Activated B cell treated with CpG ODN at 0.5 μM for 24 hours (primary cell): ENCODE results near the gene USH2A. TPM values are rescaled to one million over a fixed set of nuclear protein-coding genes. Genes with fewer than 3 reads are reported as not detected.

Source experiments
- ATAC-seq: fragments of 200-7000 bp; cut with Tn5 transposase; one replicate; pipeline ENCODE4 v1.10.0; 2021; ENCODE audit warnings: low read depth, mild to moderate bottlenecking, moderate library complexity
- CTCF ChIA-PET: fragments of 350-600 bp; sonication (Branson Sonifier 250); formaldehyde crosslinking; loops from one replicate; lab custom pipeline; 2021; ENCODE audit warnings: antibody characterized with exemption; lab: Charles Lee
- POLR2A ChIA-PET: fragments of 350-600 bp; sonication (Branson Sonifier 250); formaldehyde crosslinking; loops from one replicate; lab custom pipeline; 2021; ENCODE audit warnings: antibody characterized with exemption; lab: Charles Lee
- DNase-seq: peaks from one replicate; pipeline ENCODE4 v3.0.0; 2022
- H3K27ac Mint-ChIP-seq: one replicate; pipeline ENCODE4 v1.8.0; 2020; ENCODE audit warnings: mixed read lengths
- H3K27me3 Mint-ChIP-seq: one replicate; pipeline ENCODE4 v1.8.0; 2021; ENCODE audit warnings: mixed read lengths
- H3K36me3 Mint-ChIP-seq: one replicate; pipeline ENCODE4 v1.8.0; 2021; ENCODE audit warnings: low read depth, mixed read lengths
- H3K4me1 Mint-ChIP-seq: one replicate; pipeline ENCODE4 v1.8.0; 2021; ENCODE audit warnings: mixed read lengths
- H3K4me3 Mint-ChIP-seq: one replicate; pipeline ENCODE4 v1.8.0; 2020; ENCODE audit warnings: mild to moderate bottlenecking, mixed read lengths
- H3K9me3 Mint-ChIP-seq: one replicate; pipeline ENCODE4 v1.8.0; 2020; ENCODE audit warnings: mixed read lengths
- intact Hi-C: fragments of 100-400 bp; cut with micrococcal nuclease; formaldehyde crosslinking; loops from one replicate; pipeline ENCODE4 v1.15.1; 2024
- total RNA-seq: library from RNA; stranded (reverse); gene quantifications from 2 replicates; pipeline ENCODE4 v1.2.3, GENCODE V29; 2022
- TF ChIP-seq, protein P1 (sequence below): fragments of 200-600 bp; IDR thresholded peaks from one replicate; pipeline ENCODE4 v1.8.0; 2022; ENCODE audit warnings: antibody characterized with exemption, mild to moderate bottlenecking

Gene USH2A
- total RNA-seq, 1 donor from 2014 or later, result not detected

- Mint-ChIP-seq H3K27me3 (no peaks in the 10 kb centered on the region), H3K9me3 (no peaks in the 10 kb centered on the region), H3K4me1 (no peaks in the 10 kb centered on the region), H3K36me3 (no peaks in the 10 kb centered on the region), H3K27ac (no peak overlapping the region), H3K4me3 (no peak overlapping the region)
- TF ChIP-seq, protein P1, sequence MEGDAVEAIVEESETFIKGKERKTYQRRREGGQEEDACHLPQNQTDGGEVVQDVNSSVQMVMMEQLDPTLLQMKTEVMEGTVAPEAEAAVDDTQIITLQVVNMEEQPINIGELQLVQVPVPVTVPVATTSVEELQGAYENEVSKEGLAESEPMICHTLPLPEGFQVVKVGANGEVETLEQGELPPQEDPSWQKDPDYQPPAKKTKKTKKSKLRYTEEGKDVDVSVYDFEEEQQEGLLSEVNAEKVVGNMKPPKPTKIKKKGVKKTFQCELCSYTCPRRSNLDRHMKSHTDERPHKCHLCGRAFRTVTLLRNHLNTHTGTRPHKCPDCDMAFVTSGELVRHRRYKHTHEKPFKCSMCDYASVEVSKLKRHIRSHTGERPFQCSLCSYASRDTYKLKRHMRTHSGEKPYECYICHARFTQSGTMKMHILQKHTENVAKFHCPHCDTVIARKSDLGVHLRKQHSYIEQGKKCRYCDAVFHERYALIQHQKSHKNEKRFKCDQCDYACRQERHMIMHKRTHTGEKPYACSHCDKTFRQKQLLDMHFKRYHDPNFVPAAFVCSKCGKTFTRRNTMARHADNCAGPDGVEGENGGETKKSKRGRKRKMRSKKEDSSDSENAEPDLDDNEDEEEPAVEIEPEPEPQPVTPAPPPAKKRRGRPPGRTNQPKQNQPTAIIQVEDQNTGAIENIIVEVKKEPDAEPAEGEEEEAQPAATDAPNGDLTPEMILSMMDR, result no peak
- DNase-seq (no peak), ATAC-seq (no peak)
- intact Hi-C loops, result no loop called here
- CTCF ChIA-PET, result no interaction called here
- POLR2A ChIA-PET, result no interaction called here
Observed at GRCh38 chr1:216306830-216307229, 116.4 kb downstream of the USH2A start.

DNA sequence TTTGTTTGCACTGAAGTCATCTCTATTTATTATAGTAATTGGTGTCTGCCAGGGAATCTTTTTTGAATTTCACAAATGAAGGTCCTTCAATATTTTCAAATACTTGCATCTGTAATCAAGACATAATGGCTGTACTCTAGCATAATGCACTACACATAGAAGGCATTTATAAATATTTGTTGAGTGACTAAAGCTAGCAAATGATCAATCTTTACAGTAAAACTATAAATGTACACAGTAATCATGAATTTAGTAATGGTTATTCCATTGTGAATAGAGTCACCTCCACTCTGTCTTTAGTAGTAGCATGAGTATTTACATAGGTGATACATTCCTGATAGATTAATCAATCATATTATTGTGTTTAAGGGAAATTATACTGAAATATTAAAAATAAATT is 119.6 kb downstream of the USH2A start:
- POLR2A ChIA-PET, result no interaction called here
- no peaks in the 10 kb centered on the region for H3K9me3 Mint-ChIP-seq
- TF ChIP-seq, protein P1, result no peak
- no peaks in the 10 kb centered on the region for H3K36me3 Mint-ChIP-seq
- ATAC-seq (no peak), DNase-seq (no peak)
- no peaks in the 10 kb centered on the region for H3K4me1 Mint-ChIP-seq
- CTCF ChIA-PET, result no interaction called here
- H3K27me3 Mint-ChIP-seq, result no peaks in the 10 kb centered on the region
- H3K27ac Mint-ChIP-seq, result no peak overlapping the region
- no peak overlapping the region for H3K4me3 Mint-ChIP-seq
- intact Hi-C loops, result no loop called here

- TF ChIP-seq, protein P1, result no peak
- DNase-seq, result no peak
- no peaks in the 10 kb centered on the region for H3K27me3 Mint-ChIP-seq
- H3K36me3 Mint-ChIP-seq, result no peaks in the 10 kb centered on the region
- no peak overlapping the region for H3K27ac Mint-ChIP-seq
- no peak for ATAC-seq
- CTCF ChIA-PET, result no interaction called here
- no peaks in the 10 kb centered on the region for H3K4me1 Mint-ChIP-seq
- POLR2A ChIA-PET, result no interaction called here
- intact Hi-C loops, result no loop called here
- peaks cover 4% of the 10 kb centered on the region for H3K9me3 Mint-ChIP-seq
- H3K4me3 Mint-ChIP-seq, result no peak overlapping the region
Observed at GRCh38 chr1:216293683-216294082, 129.6 kb downstream of the USH2A start.

DNA sequence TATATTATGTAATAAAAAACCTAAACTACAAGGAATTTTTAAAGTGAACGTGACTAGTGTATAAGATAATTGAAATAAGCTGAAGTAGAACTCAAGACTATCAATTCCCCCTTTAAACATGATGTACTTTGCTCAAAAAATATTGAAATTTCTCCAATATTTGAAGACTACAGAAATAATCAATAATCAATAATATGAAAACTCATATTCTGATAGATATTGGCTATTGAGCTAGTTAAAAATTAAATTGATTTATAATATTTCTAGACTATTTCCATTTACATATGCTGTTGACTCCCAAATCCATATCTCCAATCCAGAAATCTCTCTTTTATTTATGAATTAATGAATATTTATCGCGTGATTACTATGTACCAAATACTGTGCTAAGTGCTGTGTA is 133.2 kb downstream of the USH2A start:
- Mint-ChIP-seq H3K4me1 (no peaks in the 10 kb centered on the region), H3K27ac (no peak overlapping the region), H3K36me3 (no peaks in the 10 kb centered on the region), H3K9me3 (peaks cover 13% of the 10 kb centered on the region), H3K27me3 (no peaks in the 10 kb centered on the region), H3K4me3 (no peak overlapping the region)
- CTCF ChIA-PET, result no interaction called here
- intact Hi-C loops, result no loop called here
- TF ChIP-seq, protein P1, result no peak
- ATAC-seq (no peak), DNase-seq (no peak)
- POLR2A ChIA-PET, result no interaction called here

- intact Hi-C loops, result no loop called here
- Mint-ChIP-seq H3K9me3 (peaks cover 18% of the 10 kb centered on the region), H3K27me3 (no peaks in the 10 kb centered on the region), H3K4me3 (no peak overlapping the region), H3K27ac (no peak overlapping the region), H3K36me3 (no peaks in the 10 kb centered on the region), H3K4me1 (no peaks in the 10 kb centered on the region)
- no peak for DNase-seq
- ChIA-PET CTCF (no interaction called here), POLR2A (no interaction called here)
- TF ChIP-seq, protein P1, result no peak
- no peak for ATAC-seq
Observed at GRCh38 chr1:216285052-216285451, 138.2 kb downstream of the USH2A start.
